GM21825 (cell line): ENCODE data around the gene FCN1.

ENCODE experiments used
- ATAC-seq: cut with Tn5 transposase; IDR thresholded peaks from one replicate; pipeline ENCODE4 v1.9.1; 2021; ENCODE audit warnings: mild to moderate bottlenecking, moderate library complexity; ENCODE audit not compliant: unreplicated experiment

FCN1 gene

DNA sequence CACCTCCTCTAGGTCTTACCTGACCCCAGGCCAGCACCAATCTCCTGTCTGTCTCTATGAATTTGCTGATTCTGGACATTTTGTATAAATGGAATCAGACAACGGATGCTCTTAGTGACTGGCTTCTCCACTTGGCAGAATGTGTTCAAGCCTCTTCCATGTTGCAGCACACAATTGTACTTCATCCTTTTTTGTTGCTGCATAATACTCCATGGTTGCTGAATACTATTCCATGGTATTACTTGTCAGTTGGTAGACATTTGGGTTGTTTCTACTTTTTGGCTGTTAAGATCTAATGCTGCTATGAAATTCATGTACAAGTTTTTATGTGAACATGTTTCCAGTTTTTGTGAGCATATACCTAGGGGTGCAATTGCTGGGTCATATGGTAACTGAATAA lies 34.3 kb upstream of the FCN1 start:
- ATAC-seq = no peak

DNA sequence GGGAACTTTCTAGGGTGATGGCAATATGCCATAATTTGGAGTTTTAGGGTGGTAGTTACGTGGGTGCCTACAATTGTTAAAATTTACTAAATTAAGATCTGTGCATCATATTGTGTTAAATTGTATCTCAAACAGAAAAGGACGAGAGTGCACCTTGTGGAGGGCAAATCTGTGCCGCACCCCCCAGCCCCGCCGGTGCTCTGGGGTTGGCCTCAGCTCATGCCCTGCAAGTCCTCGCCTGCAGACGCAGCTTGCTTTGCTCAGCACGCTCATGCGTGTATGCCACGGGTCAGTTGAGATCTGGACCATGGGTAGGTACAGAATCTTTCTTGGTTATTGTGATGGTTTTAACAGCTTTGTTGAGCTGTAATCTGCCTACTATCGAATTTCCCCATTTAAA lies 33.7 kb upstream of the FCN1 start:
- no peak for ATAC-seq

DNA sequence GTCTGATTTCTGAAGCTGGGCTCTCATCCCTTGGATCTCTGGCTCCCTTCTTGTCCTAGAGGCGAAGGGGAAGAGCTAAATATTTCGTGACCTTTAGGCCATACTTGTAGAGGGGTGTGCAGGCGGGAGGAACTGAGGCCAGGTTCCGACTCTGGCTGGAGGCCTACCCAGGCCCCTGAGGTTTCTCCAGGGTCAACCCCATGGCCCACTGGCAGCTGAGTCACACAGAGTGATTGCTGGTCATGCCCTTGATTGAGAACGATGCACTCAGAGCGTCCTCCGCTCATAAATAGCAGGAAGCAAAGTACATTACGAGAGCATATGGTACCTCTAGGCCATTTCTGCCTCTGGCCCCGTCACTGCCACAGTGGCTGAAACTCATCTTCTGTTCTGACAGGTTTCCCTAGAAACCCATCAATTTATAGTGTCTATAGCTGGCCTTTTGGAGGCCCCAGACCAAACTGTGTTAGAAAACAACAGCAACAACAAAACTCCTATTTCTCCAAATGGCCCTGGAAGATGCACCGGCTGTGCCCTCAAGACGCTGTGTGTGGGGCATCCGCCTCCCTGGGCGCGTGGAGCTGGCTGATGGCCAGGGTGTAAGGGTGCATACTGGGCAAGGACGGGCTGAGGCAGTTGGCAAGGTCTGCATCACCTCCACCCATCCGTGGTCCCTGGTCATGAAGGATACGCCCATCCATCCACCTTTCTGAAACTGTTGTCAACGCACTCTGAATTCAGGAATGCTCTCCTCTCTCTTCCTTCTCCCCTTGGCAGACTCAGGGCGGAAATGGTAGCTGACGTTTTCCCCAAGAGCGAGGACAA lies 32.9 kb upstream of the FCN1 start:
- no peak for ATAC-seq

DNA sequence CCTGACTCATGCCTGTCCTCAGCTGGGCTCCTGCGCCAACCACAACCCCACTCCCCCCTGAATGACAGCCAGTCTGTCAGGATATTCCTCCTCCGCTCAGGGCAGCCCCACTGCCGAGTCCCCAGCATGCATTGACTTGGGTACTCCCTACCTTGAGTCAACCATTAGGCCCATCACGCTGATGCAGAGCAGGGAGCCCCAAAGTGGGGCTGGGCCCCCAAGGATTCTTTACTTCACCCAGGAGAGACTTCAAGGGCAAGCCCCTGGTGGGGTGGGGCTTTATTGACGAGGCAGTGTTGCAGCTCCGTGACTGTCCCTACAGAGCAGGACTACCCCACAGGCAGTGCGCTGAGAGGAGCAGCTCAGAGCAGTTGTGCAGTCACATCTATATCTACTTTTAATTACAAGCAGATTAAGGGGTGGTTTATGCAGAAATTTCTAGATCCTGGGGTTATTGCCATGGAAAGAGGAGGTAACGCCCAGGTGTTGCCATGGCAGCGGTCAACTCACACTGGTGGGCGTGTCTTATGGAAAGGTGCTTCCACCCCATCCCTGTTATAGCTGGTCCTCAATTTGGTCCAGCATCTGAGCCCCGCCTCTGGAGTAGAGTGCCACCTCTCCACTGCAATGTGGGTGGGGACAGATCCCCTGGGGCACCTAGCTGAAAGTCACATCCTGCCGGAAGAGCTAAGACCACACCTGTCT lies 32.1 kb upstream of the FCN1 start:
- ATAC-seq = no peak

DNA sequence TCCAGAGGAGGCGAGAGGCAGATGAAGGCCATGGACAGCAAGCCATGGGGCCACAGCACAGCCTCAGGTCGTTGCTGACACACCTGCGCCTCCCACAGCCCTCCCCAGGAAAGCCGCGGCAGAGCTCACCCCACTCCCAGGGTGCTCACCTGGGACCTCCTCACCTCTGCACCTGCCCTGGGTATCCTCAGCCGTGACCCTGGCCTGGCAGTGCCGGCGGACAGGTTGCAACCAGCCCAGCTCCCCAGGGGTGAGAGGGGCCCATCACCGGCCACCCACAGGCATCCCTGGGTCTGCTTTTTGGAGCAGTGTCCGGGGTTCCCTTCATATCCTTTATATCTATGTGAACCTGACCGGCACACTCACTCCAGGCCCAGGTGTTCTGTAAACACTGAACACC lies 30.4 kb upstream of the FCN1 start:
- ATAC-seq = no peak

DNA sequence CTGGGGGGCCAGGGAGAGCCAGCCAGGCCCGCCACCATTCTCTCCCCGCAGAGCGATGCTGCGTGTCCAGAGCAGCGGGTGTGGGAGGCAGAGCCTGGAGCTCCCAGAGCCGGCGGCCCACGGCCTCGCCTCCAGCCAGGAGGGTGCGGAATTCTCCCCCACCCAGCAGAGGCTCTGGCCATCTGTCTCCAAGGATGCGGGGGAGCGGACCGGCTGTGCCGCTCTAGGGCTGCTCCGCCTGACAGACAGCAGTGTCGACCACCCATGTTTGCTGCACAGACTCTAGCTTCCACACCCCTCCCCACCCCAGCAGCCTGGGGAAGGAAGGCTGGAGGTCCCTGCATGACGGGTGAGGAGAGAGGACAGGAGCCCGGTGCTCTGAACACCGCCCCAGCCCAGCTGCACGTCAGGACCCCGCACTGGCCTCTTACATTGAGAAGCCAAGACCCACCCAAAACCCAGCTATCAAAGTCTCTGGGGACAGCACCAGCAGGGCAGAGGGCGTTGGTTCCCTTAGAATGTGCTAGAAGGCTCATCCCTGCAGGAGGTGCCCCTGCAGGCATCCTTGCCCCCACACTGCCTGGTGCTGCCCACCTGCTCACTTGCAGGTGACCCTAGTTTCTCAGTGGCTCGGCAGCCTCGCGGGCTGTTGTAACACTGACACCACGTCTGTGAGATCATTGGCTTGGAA lies 29.7 kb upstream of the FCN1 start:
- ATAC-seq = no peak

DNA sequence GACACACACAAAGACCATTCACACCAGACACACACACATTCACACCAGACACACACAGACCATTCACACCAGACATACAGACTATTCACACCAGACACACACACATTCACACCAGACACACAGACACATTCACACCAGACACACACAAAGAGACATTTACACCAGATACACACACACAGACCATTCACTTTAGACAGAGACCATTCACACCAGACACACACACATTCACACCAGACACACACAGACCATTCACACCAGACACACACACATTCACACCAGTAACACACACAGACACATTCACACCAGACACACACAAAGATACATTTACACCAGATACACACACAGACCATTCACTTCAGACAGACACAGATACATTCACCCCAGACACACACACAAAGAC lies 29.0 kb upstream of the FCN1 start:
- ATAC-seq = no peak

DNA sequence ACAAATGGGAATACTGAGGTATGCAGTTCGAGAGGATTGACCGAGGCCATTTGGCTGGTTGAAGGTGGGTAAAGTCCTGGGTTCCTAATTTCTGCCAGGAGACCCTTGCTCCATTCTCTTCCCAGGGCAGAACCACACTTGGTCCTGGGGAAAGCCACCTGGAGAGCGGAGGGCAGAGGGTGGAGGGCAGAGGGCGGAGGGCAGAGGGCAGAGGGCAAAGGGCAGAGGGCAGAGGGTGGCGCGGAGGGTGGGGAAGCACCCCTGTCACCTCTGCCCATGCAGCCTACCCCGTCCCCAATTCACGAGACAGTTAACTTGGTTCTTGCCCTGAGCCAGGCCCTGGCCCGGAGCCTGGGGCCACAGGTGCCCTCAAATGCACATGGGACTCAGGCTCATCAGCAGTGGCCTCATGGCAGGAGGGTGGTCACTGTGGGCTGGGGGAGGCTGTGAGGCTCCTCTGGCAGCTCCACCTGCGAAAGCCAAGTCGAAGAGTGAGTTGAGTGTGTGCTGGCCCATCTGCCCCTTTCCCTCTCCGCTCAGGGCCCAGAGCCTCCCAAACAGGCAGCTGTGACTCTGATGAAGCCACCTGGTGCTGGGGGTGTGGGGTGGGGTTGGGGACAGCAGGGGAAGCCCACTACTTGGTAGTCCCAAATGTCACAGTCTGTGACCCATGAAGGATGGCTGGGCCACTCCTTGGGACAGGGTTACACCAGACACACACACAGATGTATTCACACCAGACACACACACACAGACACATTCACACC lies 28.0 kb upstream of the FCN1 start:
- no peak for ATAC-seq

DNA sequence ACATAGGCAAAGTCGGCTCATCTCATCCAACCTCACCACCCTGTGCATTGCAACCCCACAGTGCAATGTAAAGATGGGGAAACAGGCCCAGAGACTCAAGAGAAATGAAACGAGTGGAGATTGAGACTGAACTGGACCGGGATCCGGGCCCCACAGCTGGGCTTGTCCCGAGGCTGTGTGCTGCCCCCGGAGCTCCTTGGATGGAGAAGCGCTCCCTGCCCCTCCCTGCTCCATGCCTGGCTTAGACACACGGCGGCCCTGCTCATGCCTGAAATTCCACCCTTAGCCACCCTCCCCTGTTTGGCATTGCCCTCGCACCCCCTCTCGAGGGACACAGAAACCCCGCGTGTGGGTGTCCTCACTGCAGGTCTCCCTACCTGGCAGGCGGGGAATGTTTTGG lies 27.2 kb upstream of the FCN1 start:
- ATAC-seq = no peak

DNA sequence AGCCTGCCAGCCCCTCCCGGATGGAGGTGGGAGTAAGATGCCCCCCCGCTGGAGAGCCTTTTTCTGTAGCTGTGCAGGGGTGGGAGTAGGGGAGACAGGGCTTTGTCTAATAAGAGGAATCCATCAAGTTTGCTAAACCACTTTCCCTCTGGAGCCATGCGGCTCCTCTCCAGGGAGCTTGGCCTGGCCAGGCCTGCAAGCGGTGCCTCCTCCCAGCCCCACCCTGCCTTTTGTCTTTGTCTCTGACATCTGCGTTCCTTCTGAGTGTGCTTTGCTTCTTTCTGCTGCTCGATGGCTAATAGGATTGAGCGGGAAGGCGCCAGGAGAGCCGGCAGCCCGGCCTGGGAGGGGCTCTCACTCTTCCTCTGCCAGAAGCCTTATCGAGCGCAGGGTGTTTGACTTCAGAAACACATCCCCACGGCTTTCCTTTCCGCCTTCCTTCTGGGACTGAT lies 26.7 kb upstream of the FCN1 start:
- ATAC-seq = no peak

DNA sequence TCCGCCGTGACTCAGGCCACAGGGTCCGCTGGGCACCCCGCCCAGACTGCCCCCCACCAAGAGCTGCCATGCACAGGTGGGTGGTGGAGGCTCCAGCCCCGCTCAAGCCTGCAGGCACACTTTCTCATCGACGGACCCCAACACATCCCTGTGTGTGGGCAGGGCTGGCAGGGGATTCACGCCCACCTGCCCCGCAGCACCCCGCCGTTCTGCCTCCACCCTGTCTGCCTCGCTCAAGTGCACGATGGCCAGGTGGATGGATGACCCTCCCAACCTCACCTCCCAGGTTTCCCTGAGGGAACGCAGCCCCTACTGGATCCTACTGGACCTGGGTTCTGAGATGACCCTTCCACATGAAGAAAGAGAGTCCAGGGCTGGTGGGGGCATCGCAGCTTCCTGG lies 26.1 kb upstream of the FCN1 start:
- no peak for ATAC-seq

DNA sequence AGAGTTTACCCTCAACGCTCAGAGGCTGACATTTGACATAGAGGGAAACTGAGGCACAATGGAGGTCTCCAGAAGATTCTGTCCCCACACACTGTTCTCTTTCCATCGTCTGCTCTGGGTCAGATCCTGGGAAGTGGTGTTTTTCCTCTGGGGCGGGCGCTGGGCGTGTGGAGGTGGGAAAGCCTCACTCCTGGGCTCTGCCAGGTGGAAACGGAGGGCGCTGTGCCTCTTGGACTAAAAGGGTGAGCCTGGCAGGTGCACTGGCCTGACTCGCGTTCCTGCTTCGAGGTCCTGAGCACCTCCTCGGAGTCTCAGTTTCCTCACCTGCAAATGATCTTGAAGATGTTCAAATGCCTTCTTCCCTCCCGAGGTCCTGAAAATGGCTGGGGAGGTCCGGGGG lies 25.7 kb upstream of the FCN1 start:
- no peak for ATAC-seq

DNA sequence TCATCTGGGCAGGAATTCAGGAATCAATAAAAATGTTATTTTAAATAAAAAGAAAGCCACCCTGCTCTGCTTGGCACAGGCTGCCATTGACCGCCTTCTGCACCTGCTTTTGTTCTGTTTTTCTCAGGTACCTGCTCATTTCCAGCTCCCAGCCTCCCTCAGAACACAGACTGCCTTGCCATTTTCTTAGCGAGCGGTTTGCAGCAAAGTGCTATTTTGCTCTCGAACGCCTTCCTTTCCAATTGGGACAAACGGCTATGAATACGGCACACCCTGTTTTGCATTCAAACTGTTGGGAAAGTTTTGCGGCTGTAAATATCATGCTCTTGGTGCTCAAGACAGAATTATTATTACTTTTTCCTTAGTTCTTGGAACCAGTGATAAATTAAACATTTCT lies 25.1 kb upstream of the FCN1 start:
- ATAC-seq = no peak

DNA sequence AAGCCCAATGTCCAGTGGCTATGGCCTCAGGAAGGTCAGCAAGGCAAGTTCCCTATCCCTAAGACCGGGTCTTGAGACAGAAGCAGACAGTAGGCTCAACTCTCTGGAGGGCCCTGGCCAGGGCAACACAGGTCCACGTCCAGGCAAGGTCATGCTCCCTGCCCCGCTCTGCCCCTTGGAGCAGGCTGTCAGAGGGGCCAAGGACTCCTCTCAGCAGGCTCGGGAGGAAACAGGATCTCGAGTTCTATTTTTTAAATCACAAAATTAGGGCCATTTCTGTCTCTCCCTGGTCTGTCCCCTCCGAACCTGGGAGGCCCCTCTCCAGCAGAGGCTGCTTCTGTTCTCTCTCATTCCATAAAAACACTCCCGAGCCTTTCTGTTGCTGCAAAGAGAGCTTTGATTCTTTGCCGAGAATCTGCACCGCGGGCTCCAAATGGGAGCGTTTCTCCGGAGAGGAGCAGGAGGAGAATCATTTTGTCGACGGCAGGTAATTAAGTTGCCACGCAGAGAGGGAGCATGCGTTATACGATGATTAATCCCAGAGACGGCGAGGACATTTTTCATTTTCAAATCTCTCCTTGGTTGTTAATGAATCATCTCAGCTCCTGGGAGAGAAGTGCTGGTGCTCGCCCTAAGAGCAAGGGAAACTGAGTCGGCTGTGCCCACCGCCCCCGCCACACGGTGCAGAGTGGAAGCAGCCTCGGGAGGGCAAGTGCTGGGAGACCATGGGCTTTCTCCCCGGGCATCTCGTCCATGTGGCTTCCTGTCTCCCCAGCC lies 24.5 kb upstream of the FCN1 start:
- no peak for ATAC-seq

DNA sequence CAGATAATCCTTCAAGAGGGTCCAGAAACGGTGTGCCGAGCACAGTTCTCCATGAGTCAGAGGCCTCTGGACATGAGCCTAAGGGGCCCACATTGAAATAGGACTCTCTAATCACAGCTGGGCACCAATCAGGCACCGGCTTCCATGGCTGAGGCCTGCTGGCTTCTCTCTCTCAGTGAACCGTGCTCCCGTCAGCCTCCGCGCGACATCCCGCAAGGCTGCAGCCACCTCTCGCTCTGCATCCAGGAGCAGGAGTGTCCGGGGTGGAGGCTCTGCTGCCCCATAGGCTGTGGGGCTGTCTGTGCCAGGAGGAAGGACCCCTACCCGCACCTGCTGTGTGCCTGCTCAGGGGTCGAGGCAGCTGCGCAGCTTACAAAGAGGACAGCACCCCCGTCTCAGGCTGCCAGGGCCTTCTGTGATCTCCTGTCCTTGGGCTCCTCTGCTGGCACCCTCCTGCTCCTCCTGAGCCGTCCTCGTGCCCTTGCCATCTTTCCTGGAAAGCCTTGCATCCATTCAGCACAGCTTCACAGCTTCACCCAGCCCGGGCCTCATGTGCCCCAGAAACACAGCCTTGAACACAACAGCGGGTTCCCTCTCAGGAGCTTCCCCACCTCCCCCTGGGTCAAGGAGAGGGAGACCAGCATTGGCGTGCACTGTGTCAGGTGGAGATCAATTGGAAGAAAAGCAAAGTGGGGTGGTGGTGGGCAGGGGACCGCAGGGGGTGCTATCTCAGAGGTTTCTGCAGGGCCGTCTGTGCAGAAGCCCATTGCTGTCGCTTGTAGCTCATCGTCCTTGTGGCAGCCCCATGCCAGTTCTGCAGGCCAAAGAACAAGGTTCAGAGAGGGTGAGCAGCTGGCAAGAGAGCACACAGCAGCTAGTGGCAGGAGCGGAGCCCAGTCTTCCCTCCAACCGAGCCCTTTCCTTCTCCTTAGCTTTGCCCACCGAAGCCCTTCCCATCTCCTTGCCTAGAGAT lies 22.8 kb upstream of the FCN1 start:
- ATAC-seq = no peak

DNA sequence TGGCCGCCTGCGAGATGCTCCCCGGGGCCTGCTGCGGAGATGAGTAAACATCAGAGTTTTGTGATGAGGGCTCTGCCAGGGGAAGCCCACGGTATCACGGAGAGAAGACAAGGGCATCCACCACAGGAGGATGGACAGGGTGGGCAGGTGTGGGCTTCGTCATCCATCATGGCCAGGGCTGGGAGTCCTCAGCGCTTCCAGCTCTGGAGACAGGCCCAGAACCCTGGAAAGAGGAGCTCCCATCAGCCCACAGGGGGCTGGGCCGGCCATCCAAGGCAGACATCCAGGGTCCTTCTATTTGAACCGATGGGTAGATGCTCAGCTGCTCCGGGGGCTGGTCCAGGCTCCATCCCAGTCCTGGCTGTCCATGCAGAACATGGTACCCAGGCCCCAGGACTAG lies 22.1 kb upstream of the FCN1 start:
- no peak for ATAC-seq

DNA sequence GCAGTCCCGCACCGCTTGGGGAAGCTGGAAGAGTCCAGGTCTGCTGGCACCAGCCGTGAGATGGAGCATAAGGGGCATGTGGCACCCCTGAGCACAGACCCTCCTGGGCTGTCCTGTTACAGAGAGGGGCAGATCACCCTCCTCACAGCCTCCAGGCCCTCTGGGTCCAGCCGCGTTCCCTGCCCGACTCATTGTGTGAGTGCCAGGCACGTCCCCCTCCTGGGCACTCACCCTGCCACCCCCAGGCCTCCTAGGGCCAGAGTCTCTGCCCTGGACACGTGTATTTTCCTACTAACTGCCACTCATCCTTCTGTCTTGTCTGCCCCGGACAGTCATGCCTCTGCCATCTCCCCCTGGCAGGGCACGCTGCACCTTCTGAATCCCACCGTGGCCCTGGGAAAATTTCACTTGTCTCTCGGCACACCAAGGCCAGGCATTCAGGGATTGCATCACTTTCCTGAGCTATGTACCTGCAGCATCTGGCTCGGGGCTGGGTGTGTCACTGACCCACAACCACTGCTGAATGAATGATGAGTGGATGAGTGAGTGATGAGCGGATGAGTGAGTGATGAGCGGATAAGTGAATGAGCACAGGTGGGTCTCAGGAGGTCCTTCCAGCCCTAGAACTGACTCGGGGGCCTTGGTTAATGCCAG lies 21.5 kb upstream of the FCN1 start:
- no peak for ATAC-seq

DNA sequence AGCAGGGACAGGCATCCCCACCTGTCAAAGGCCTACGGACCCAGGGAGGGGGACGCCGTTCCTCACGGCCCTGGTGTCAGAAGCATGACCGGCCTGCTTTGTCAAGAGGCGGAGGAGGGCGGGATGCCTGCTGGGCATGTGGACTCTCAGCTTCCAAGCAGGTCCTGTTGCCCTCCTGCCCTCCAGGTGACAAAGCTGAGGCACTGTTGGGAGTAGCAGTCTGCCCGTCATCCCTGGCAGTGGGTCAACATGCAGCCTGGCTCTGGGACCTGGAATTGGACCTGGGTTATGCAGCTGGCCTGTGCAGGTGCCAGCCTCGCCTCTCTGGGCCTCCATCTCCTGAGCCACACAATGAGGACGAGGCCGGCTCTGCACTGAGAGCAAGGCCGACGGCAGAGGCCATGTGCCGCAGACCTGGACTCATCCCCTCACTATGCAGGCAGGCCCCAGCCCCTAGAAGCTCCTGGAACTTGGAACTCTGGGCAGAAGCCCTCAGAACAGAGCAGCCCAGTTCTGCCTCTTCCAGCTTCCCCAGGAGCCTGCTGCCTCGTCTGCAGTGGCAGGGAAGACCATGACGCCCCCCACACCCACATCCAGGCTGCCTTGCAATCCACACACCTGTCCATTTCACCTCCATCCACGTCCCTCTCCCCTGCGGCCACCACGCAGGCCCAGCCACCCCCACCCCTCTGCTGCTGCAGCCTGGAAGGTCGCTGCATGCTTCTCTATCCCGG lies 20.8 kb upstream of the FCN1 start:
- no peak for ATAC-seq
